Ovary (tissue), 9 donors: ENCODE measurements around the gene MILR1. TPM values are rescaled to one million over a fixed set of nuclear protein-coding genes. Genes with fewer than 3 reads are reported as not detected.

ENCODE experiments used
- DNase-seq, 5 donors: peaks; one replicate each; pipeline ENCODE4 v3.0.0-alpha.2; 2019 to 2020
- H3K27ac ChIP-seq, 2 donors: fragments of 200-600 bp; one replicate each; pipeline versions ENCODE4 v1.5.1 to v1.8.0; 2019 to 2022
- H3K27me3 ChIP-seq: fragments of 200-600 bp; one replicate; pipeline ENCODE4 v1.8.0; 2022
- H3K36me3 ChIP-seq: fragments of 200-600 bp; sonication (generic); one replicate; pipeline ENCODE4 v1.5.1; 2019
- H3K4me1 ChIP-seq: one replicate; pipeline ENCODE4 v1.8.1; 2013; ENCODE audit warnings: mild to moderate bottlenecking, moderate library complexity; ENCODE audit not compliant: insufficient read depth
- H3K4me3 ChIP-seq: fragments of 200-600 bp; sonication (generic); one replicate; pipeline ENCODE4 v1.5.1; 2017
- H3K9me3 ChIP-seq, 2 donors: fragments of 200-600 bp in 1 of 2; sonication (generic) in 1 of 2; one replicate each; pipeline versions ENCODE4 v1.5.1 to v1.8.1; 2013 to 2019; ENCODE audit warnings: mild to moderate bottlenecking in 1 of 2, moderate library complexity in 1 of 2
- EP300 ChIP-seq: sonication (generic); formaldehyde crosslinking; IDR thresholded peaks from one replicate; pipeline ENCODE4 v1.6.1; 2017; ENCODE audit warnings: antibody characterized with exemption
- POLR2A ChIP-seq: fragments of 450-650 bp; IDR thresholded peaks from one replicate; pipeline ENCODE4 v1.6.1; 2017; ENCODE audit warnings: antibody characterized with exemption, mild to moderate bottlenecking, moderate library complexity
- WGBS, 3 donors: extraction: QIAGEN DNeasy Blood & Tissue Kit in 1 of 3; methylation state at CpG; one replicate each; pipeline versions ENCODE4 v1.1.5 to v1.1.7; 2013 to 2017; 5-methylcytosine and 5-hydroxymethylcytosine counted together
- intact Hi-C, 4 donors: fragments of 100-400 bp; cut with DNase I; formaldehyde crosslinking; loops; one replicate each; pipeline versions ENCODE4 v1.11.0 to v1.15.1; 2022 to 2023
- polyA plus RNA-seq, 2 donors: library from polyadenylated mRNA; stranded (reverse); fragments of 200-250 nt in 1 of 2; fragments of 350-450 nt in 1 of 2; fragmentation: Illumina TruSeq in 1 of 2; extraction: RNeasy Lipid Tissue Mini Kit (QIAGEN cat#74804) in 1 of 2; gene quantifications; one replicate each; pipeline ENCODE4 v1.2.3, GENCODE V29; 2013 to 2014
- total RNA-seq, 7 donors: library from RNA; depleted of rRNA in 2 of 7; stranded (reverse); fragments of >200 nt in 2 of 7; fragmentation: NEBNext Ultra II Directional in 3 of 7; extraction: Animal tissue kit (Norgen Biotek cat#: 25700) in 3 of 7; gene quantifications; one replicate each; pipeline versions ENCODE4 v1.1.0 to v1.2.4, GENCODE V29; 2016 to 2023
- TF ChIP-seq, protein P1 (sequence below), 3 donors: fragments of 450-650 bp in 2 of 3; fragments of 200-600 bp in 1 of 3; IDR thresholded peaks; one replicate each; pipeline versions ENCODE4 v1.5.1 to v1.8.0; 2016 to 2022; ENCODE audit warnings: antibody characterized with exemption in 3 of 3, mild to moderate bottlenecking in 1 of 3
- donor health status: DM: no; HTN: no; CAD: no; lungs with moderate emphysema.
- donor health status: DM: no; HTN: no; CAD: no.
- donor health status: Bipolar disorder and iron deficiency.
- donor health status: DM: yes; HTN: yes; CAD: no.
- donor health status: DM: no; HTN: no; CAD: no.
- donor health status: DM: yes; HTN: yes; CAD: no.

Gene MILR1
- total and polyA plus RNA-seq, 9 donors, result 2.0 to 16.4 (median 6.8) TPM

GRCh38 chr17:64503341-64503740 lies 54.4 kb downstream of the MILR1 start:
- no peaks in the 10 kb centered on the region for H3K9me3 ChIP-seq
- peaks cover 1% of the 10 kb centered on the region for H3K4me1 ChIP-seq
- no peak overlapping the region for H3K27ac ChIP-seq
- TF ChIP-seq, protein P1, sequence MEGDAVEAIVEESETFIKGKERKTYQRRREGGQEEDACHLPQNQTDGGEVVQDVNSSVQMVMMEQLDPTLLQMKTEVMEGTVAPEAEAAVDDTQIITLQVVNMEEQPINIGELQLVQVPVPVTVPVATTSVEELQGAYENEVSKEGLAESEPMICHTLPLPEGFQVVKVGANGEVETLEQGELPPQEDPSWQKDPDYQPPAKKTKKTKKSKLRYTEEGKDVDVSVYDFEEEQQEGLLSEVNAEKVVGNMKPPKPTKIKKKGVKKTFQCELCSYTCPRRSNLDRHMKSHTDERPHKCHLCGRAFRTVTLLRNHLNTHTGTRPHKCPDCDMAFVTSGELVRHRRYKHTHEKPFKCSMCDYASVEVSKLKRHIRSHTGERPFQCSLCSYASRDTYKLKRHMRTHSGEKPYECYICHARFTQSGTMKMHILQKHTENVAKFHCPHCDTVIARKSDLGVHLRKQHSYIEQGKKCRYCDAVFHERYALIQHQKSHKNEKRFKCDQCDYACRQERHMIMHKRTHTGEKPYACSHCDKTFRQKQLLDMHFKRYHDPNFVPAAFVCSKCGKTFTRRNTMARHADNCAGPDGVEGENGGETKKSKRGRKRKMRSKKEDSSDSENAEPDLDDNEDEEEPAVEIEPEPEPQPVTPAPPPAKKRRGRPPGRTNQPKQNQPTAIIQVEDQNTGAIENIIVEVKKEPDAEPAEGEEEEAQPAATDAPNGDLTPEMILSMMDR (IDR thresholded peaks at IDR 0.05), result no peak
- TF ChIP-seq EP300 (no peak), POLR2A (no peak)
- intact Hi-C loops, result no loop called here
- no peaks in the 10 kb centered on the region for H3K27me3 ChIP-seq
- H3K36me3 ChIP-seq, result no peaks in the 10 kb centered on the region
- no peak overlapping the region for H3K4me3 ChIP-seq
- WGBS, 3 donors, result 69 to 76% (median 69%) methylated on average over 5 of the region's 5 CpGs
- no peak for DNase-seq

- H3K36me3 ChIP-seq, result no peaks in the 10 kb centered on the region
- H3K27ac ChIP-seq, result peak overlapping the region in 1 of 2 donors; percentile 97
- intact Hi-C loops, result no loop called here
- WGBS, 3 donors, result 9 to 17% (median 11%) methylated on average over 7 of the region's 7 CpGs
- TF ChIP-seq EP300, result no peak
- TF ChIP-seq, protein P1 (IDR thresholded peaks at IDR 0.05), result no peak
- no peak for TF ChIP-seq POLR2A
- peak overlapping the region; percentile 99 for H3K4me3 ChIP-seq
- no peaks in the 10 kb centered on the region for H3K27me3 ChIP-seq
- H3K4me1 ChIP-seq, result peaks cover 1% of the 10 kb centered on the region
- H3K9me3 ChIP-seq, result no peaks in the 10 kb centered on the region
- DNase-seq, result no peak
Observed at GRCh38 chr17:64503821-64504768, 55.2 kb downstream of the MILR1 start.

DNA sequence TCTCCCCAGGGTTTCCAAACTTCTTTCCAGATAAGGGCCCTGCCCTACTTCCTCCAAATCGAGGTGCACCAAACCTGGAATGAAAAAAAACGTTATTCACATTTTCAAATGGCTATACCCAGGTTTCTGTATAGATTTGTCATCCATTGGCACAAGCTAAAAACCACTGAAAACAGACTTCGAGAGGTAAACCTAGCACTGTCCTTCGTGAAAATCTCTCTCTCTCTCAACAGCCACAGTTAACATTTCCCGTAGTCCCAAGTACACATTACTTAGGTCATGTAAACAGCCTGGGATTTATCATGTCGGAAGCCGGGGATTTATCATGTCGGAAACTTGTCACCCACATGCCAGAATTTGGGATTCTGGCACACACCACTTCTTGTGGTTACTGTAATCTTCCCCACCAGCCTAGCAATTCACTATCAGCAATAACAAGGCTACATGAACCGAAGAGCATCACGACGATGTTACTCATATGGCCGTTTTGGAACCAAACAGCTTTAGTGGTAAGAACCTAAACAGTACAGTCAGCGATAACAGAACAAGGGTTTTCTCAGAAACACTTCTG lies 55.9 kb downstream of the MILR1 start:
- intact Hi-C loops, result no loop called here
- H3K27ac ChIP-seq, result peak overlapping the region; percentile 97 to 99
- H3K36me3 ChIP-seq, result no peaks in the 10 kb centered on the region
- no peaks in the 10 kb centered on the region for H3K9me3 ChIP-seq
- peak overlapping the region; percentile 99 for H3K4me3 ChIP-seq
- TF ChIP-seq POLR2A (no peak), EP300 (peak; percentile 28)
- peaks cover 4% of the 10 kb centered on the region for H3K4me1 ChIP-seq
- DNase-seq, result peak in 1 of 5 donors; percentile 41
- WGBS, 3 donors, result 0 to 1% (median 1%) methylated on average over 13 of the region's 13 CpGs
- H3K27me3 ChIP-seq, result no peaks in the 10 kb centered on the region

- Histone ChIP-seq H3K4me3 (peak overlapping the region; percentile 99), H3K9me3 (no peaks in the 10 kb centered on the region), H3K27ac (peak overlapping the region; percentile 97 to 99), H3K4me1 (peaks cover 4% of the 10 kb centered on the region), H3K36me3 (no peaks in the 10 kb centered on the region), H3K27me3 (no peaks in the 10 kb centered on the region)
- DNase-seq, result peak; percentile 91 to 96 (median 93)
- intact Hi-C loops, result no loop called here
- peak; percentile 83 for TF ChIP-seq POLR2A
- peak; percentile 17 for TF ChIP-seq EP300
- TF ChIP-seq, protein P1 (IDR thresholded peaks at IDR 0.05), result peak in 2 of 3 donors; percentile 14 to 15
- WGBS, 3 donors, result 0 to 1% (median 0%) methylated on average over 76 of the region's 76 CpGs
Observed at GRCh38 chr17:64505340-64506200, 56.7 kb downstream of the MILR1 start.
